Activated naive CD8-positive, alpha-beta T cell (primary cell): ENCODE data around the gene SEMA3D.

Experiments
- H3K27ac Mint-ChIP-seq: one replicate; pipeline ENCODE4 v1.8.0; 2021; ENCODE audit warnings: mixed read lengths
- H3K27me3 Mint-ChIP-seq: one replicate; pipeline ENCODE4 v1.8.0; 2021; ENCODE audit warnings: mixed read lengths
- H3K36me3 Mint-ChIP-seq: one replicate; pipeline ENCODE4 v1.8.0; 2021; ENCODE audit warnings: mixed read lengths
- H3K4me1 Mint-ChIP-seq: one replicate; pipeline ENCODE4 v1.8.0; 2021; ENCODE audit warnings: low read depth, mixed read lengths
- H3K4me3 Mint-ChIP-seq: one replicate; pipeline ENCODE4 v1.8.0; 2021; ENCODE audit warnings: mild to moderate bottlenecking, mixed read lengths
- H3K9me3 Mint-ChIP-seq: one replicate; pipeline ENCODE4 v1.8.0; 2021; ENCODE audit warnings: low read depth, mixed read lengths

SEMA3D gene

GRCh38 chr7:85119934-85120333 lies 66.9 kb downstream of the SEMA3D start:
- Mint-ChIP-seq H3K4me1 (no peaks in the 10 kb centered on the region), H3K36me3 (no peaks in the 10 kb centered on the region), H3K27ac (no peak overlapping the region), H3K9me3 (peaks cover 3% of the 10 kb centered on the region), H3K4me3 (no peak overlapping the region), H3K27me3 (no peaks in the 10 kb centered on the region)

- no peak overlapping the region for H3K4me3 Mint-ChIP-seq
- no peak overlapping the region for H3K27ac Mint-ChIP-seq
- H3K9me3 Mint-ChIP-seq = peaks cover 3% of the 10 kb centered on the region
- H3K4me1 Mint-ChIP-seq = no peaks in the 10 kb centered on the region
- H3K27me3 Mint-ChIP-seq = no peaks in the 10 kb centered on the region
- H3K36me3 Mint-ChIP-seq = no peaks in the 10 kb centered on the region
Observed at GRCh38 chr7:85115862-85116261, 71.0 kb downstream of the SEMA3D start.

- Mint-ChIP-seq H3K4me1 (no peaks in the 10 kb centered on the region), H3K4me3 (no peak overlapping the region), H3K27ac (no peak overlapping the region), H3K27me3 (no peaks in the 10 kb centered on the region), H3K36me3 (no peaks in the 10 kb centered on the region), H3K9me3 (peaks cover 3% of the 10 kb centered on the region)
Observed at GRCh38 chr7:85115006-85115405, 71.8 kb downstream of the SEMA3D start.

- Mint-ChIP-seq H3K27ac (no peak overlapping the region), H3K27me3 (no peaks in the 10 kb centered on the region)
Observed at GRCh38 chr7:85114342-85114741, 72.5 kb downstream of the SEMA3D start.

GRCh38 chr7:85111761-85112160 lies 75.1 kb downstream of the SEMA3D start:
- no peaks in the 10 kb centered on the region for H3K27me3 Mint-ChIP-seq
- H3K36me3 Mint-ChIP-seq = no peaks in the 10 kb centered on the region
- no peaks in the 10 kb centered on the region for H3K9me3 Mint-ChIP-seq
- no peaks in the 10 kb centered on the region for H3K4me1 Mint-ChIP-seq
- no peak overlapping the region for H3K27ac Mint-ChIP-seq
- H3K4me3 Mint-ChIP-seq = no peak overlapping the region

More at GRCh38 chr7:85114342-85114741, 72.5 kb downstream of the SEMA3D start:
- no peaks in the 10 kb centered on the region for H3K36me3 Mint-ChIP-seq
- peaks cover 2% of the 10 kb centered on the region for H3K9me3 Mint-ChIP-seq
- no peaks in the 10 kb centered on the region for H3K4me1 Mint-ChIP-seq
- H3K4me3 Mint-ChIP-seq = no peak overlapping the region

GRCh38 chr7:85106719-85107118 lies 80.1 kb downstream of the SEMA3D start:
- no peaks in the 10 kb centered on the region for H3K36me3 Mint-ChIP-seq
- no peaks in the 10 kb centered on the region for H3K9me3 Mint-ChIP-seq

GRCh38 chr7:85104432-85105205 lies 82.2 kb downstream of the SEMA3D start:
- Mint-ChIP-seq H3K27ac (no peak overlapping the region), H3K4me3 (no peak overlapping the region), H3K9me3 (no peaks in the 10 kb centered on the region), H3K36me3 (no peaks in the 10 kb centered on the region), H3K27me3 (no peaks in the 10 kb centered on the region), H3K4me1 (no peaks in the 10 kb centered on the region)

More at GRCh38 chr7:85106719-85107118, 80.1 kb downstream of the SEMA3D start:
- Mint-ChIP-seq H3K4me3 (no peak overlapping the region), H3K27me3 (no peaks in the 10 kb centered on the region), H3K4me1 (no peaks in the 10 kb centered on the region), H3K27ac (no peak overlapping the region)

- H3K4me3 Mint-ChIP-seq = no peak overlapping the region
- H3K36me3 Mint-ChIP-seq = no peaks in the 10 kb centered on the region
- no peaks in the 10 kb centered on the region for H3K9me3 Mint-ChIP-seq
- H3K27me3 Mint-ChIP-seq = no peaks in the 10 kb centered on the region
- no peak overlapping the region for H3K27ac Mint-ChIP-seq
- no peaks in the 10 kb centered on the region for H3K4me1 Mint-ChIP-seq
Observed at GRCh38 chr7:85103962-85104361, 82.9 kb downstream of the SEMA3D start.

GRCh38 chr7:85103357-85103756 lies 83.5 kb downstream of the SEMA3D start:
- H3K4me3 Mint-ChIP-seq = no peak overlapping the region
- H3K36me3 Mint-ChIP-seq = no peaks in the 10 kb centered on the region
- H3K9me3 Mint-ChIP-seq = no peaks in the 10 kb centered on the region
- H3K27me3 Mint-ChIP-seq = no peaks in the 10 kb centered on the region
- H3K4me1 Mint-ChIP-seq = no peaks in the 10 kb centered on the region
- no peak overlapping the region for H3K27ac Mint-ChIP-seq

GRCh38 chr7:85102813-85103350 lies 84.0 kb downstream of the SEMA3D start:
- no peaks in the 10 kb centered on the region for H3K4me1 Mint-ChIP-seq
- no peaks in the 10 kb centered on the region for H3K27me3 Mint-ChIP-seq
- no peaks in the 10 kb centered on the region for H3K9me3 Mint-ChIP-seq
- H3K4me3 Mint-ChIP-seq = no peak overlapping the region
- H3K27ac Mint-ChIP-seq = no peak overlapping the region
- H3K36me3 Mint-ChIP-seq = no peaks in the 10 kb centered on the region

GRCh38 chr7:85101347-85101746 lies 85.5 kb downstream of the SEMA3D start:
- Mint-ChIP-seq H3K4me3 (no peak overlapping the region), H3K27ac (no peak overlapping the region)

GRCh38 chr7:85097844-85098243 lies 89.0 kb downstream of the SEMA3D start:
- Mint-ChIP-seq H3K27me3 (no peaks in the 10 kb centered on the region), H3K36me3 (no peaks in the 10 kb centered on the region), H3K4me1 (no peaks in the 10 kb centered on the region), H3K9me3 (no peaks in the 10 kb centered on the region), H3K4me3 (no peak overlapping the region), H3K27ac (no peak overlapping the region)

More at GRCh38 chr7:85101347-85101746, 85.5 kb downstream of the SEMA3D start:
- Mint-ChIP-seq H3K27me3 (no peaks in the 10 kb centered on the region), H3K4me1 (no peaks in the 10 kb centered on the region), H3K36me3 (no peaks in the 10 kb centered on the region), H3K9me3 (no peaks in the 10 kb centered on the region)

- no peaks in the 10 kb centered on the region for H3K27me3 Mint-ChIP-seq
- no peak overlapping the region for H3K4me3 Mint-ChIP-seq
- no peaks in the 10 kb centered on the region for H3K4me1 Mint-ChIP-seq
- H3K9me3 Mint-ChIP-seq = no peaks in the 10 kb centered on the region
- no peaks in the 10 kb centered on the region for H3K36me3 Mint-ChIP-seq
- H3K27ac Mint-ChIP-seq = no peak overlapping the region
Observed at GRCh38 chr7:85095806-85096205, 91.0 kb downstream of the SEMA3D start.

GRCh38 chr7:85095366-85095765 lies 91.5 kb downstream of the SEMA3D start:
- Mint-ChIP-seq H3K27ac (no peak overlapping the region), H3K36me3 (no peaks in the 10 kb centered on the region), H3K27me3 (no peaks in the 10 kb centered on the region)

GRCh38 chr7:85094046-85094725 lies 92.7 kb downstream of the SEMA3D start:
- Mint-ChIP-seq H3K4me1 (no peaks in the 10 kb centered on the region), H3K27ac (no peak overlapping the region), H3K4me3 (no peak overlapping the region), H3K36me3 (no peaks in the 10 kb centered on the region), H3K27me3 (no peaks in the 10 kb centered on the region), H3K9me3 (no peaks in the 10 kb centered on the region)

More at GRCh38 chr7:85095366-85095765, 91.5 kb downstream of the SEMA3D start:
- H3K4me1 Mint-ChIP-seq = no peaks in the 10 kb centered on the region
- H3K4me3 Mint-ChIP-seq = no peak overlapping the region
- no peaks in the 10 kb centered on the region for H3K9me3 Mint-ChIP-seq
